K562 (cell line): ENCODE results near the gene PIK3AP1. TPM values are rescaled to one million over a fixed set of nuclear protein-coding genes. Genes with fewer than 3 reads are reported as not detected.

Experiments
- GTF2E2 ChIP-seq: fragments of 200-800 bp; sonication (Bioruptor generic); IDR thresholded peaks from 2 replicates; pipeline ENCODE4 v1.6.1; 2016; ENCODE audit warnings: missing genetic modification characterization, missing compliant biosample characterization
- KHSRP ChIP-seq: fragments of 450-650 bp; IDR thresholded peaks from 2 replicates; pipeline ENCODE4 v1.6.1; 2017
- MNT ChIP-seq, 2 experiments: fragments of 450-650 bp; conservative IDR thresholded peaks; 2 replicates each; pipeline ENCODE4 v1.6.1; 2017; ENCODE audit warnings: mild to moderate bottlenecking in 2 of 2, moderate library complexity in 2 of 2
- PHF21A ChIP-seq: fragments of 450-650 bp; IDR thresholded peaks from 2 replicates; pipeline ENCODE4 v1.6.1; 2017; ENCODE audit warnings: low read depth, borderline replicate concordance
- SMAD1 ChIP-seq: fragments of 150-350 bp; IDR thresholded peaks from 2 replicates; pipeline ENCODE4 v1.6.1; 2014; ENCODE audit warnings: low read length, low read depth; ENCODE audit not compliant: partially characterized antibody
- TBP ChIP-seq: optimal IDR thresholded peaks from 2 replicates; pipeline ENCODE3; 2011; ENCODE audit warnings: low read depth, low read length, improper control_type of control experiment
- polyA plus RNA-seq, 8 experiments: library from polyadenylated mRNA; depleted of rRNA in 4 of 8; stranded (reverse) in 5 of 8; unstranded in 3 of 8; fragments of >200 nt; fragmentation: Nextera tagmentation in 2 of 8; fragmentation: Illumina TruSeq in 1 of 8; extraction: Ambion mirVana in 2 of 8; extraction: Trizol in 1 of 8; gene quantifications; 2 replicates each; pipeline versions ENCODE4 v1.2.1 to v1.2.3, GENCODE V29; 2011 to 2014; ENCODE audit warnings: inconsistent platforms in 1 of 8, missing spikeins in 1 of 8
- total RNA-seq, 7 experiments: library from RNA; depleted of rRNA in 6 of 7; stranded (reverse); fragments of >200 nt in 6 of 7; fragmentation: Illumina TruSeq in 2 of 7; extraction: Trizol in 2 of 7; gene quantifications; 2 replicates each; pipeline versions ENCODE4 v1.2.1 to v1.2.3, GENCODE V29; 2011 to 2021; ENCODE audit warnings: low replicate concordance in 1 of 7
- TF ChIP-seq, protein P1 (sequence below): sonication (generic); formaldehyde crosslinking; IDR thresholded peaks from 2 replicates; pipeline ENCODE4 v1.8.1; 2023; ENCODE audit warnings: mild to moderate bottlenecking, missing genetic modification reagents
- TF ChIP-seq, protein P2 (sequence below): fragments of 250-450 bp; sonication (Bioruptor Pico); IDR thresholded peaks from 2 replicates; pipeline ENCODE4 v1.8.0; 2021; ENCODE audit warnings: moderate library complexity, mild to moderate bottlenecking, inconsistent platforms
- TF ChIP-seq, protein P3 (sequence below): sonication (generic); formaldehyde crosslinking; IDR thresholded peaks from 2 replicates; pipeline ENCODE4 v1.8.0; 2023; ENCODE audit warnings: mild to moderate bottlenecking, missing genetic modification reagents

Gene PIK3AP1
- total and polyA plus RNA-seq, 9 of the 15 experiments (the other 6 are each of a cell fraction or from before 2014, with no cell fraction given): 0.20 to 2.4 (median 1.4) TPM

DNA sequence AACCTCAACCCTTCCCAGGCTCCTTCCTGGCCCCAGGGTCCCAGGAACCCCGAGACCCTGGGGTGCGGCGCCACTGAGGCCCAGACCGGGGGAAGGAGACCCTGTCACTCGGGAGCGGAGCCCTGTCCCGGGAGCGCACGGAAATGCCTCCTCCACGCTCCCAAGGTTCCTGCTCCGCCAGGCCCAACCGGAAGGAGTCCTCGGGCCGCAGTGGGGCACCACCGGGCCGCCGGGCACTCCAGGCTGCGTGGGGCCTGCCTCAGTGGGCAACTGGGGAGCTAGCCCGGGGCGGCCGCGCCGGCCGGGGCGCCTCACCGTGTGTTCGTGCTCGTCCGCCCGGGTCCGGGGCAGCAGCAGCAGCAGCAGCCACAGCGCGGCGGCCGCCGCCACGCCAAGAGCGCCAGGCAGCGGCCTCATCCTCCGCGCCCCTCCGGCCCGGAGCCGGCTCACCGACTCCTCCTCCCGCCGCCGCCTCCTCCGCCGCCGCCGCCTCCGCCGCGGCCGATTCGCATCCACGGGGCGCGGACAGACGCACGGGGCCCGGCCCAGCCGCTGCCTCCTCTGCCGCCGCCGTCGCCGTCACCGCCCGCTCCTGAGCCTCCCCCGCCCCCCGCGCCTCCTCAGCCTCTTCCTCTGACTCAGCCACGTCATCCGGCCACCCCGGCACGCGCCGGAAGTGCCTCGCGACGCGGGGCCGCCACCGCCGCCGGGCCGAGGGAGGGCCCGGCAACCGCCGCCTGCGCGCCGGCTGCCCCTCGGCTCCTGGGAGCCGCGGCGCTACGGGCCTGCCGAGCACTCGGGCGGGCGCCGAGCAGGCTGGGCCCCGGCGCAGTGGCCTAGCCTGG lies 133.7 kb downstream of the PIK3AP1 start, which contains the start of gene TM9SF3 (continued):
- TF ChIP-seq MNT (conservative IDR thresholded peaks at IDR 0.05) (peak in 1 of 2 experiments; percentile 53; a peak in 2 of 4 replicates), PHF21A (no peak), TBP (peak; percentile 33), KHSRP (no peak), SMAD1 (peak; percentile 19), GTF2E2 (tag) (peak; percentile 62; the same call in 1 of the 2 replicates)
- TF ChIP-seq, protein P1, sequence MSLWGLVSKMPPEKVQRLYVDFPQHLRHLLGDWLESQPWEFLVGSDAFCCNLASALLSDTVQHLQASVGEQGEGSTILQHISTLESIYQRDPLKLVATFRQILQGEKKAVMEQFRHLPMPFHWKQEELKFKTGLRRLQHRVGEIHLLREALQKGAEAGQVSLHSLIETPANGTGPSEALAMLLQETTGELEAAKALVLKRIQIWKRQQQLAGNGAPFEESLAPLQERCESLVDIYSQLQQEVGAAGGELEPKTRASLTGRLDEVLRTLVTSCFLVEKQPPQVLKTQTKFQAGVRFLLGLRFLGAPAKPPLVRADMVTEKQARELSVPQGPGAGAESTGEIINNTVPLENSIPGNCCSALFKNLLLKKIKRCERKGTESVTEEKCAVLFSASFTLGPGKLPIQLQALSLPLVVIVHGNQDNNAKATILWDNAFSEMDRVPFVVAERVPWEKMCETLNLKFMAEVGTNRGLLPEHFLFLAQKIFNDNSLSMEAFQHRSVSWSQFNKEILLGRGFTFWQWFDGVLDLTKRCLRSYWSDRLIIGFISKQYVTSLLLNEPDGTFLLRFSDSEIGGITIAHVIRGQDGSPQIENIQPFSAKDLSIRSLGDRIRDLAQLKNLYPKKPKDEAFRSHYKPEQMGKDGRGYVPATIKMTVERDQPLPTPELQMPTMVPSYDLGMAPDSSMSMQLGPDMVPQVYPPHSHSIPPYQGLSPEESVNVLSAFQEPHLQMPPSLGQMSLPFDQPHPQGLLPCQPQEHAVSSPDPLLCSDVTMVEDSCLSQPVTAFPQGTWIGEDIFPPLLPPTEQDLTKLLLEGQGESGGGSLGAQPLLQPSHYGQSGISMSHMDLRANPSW (CRISPR knock-in tag): no peak
- TF ChIP-seq, protein P2, sequence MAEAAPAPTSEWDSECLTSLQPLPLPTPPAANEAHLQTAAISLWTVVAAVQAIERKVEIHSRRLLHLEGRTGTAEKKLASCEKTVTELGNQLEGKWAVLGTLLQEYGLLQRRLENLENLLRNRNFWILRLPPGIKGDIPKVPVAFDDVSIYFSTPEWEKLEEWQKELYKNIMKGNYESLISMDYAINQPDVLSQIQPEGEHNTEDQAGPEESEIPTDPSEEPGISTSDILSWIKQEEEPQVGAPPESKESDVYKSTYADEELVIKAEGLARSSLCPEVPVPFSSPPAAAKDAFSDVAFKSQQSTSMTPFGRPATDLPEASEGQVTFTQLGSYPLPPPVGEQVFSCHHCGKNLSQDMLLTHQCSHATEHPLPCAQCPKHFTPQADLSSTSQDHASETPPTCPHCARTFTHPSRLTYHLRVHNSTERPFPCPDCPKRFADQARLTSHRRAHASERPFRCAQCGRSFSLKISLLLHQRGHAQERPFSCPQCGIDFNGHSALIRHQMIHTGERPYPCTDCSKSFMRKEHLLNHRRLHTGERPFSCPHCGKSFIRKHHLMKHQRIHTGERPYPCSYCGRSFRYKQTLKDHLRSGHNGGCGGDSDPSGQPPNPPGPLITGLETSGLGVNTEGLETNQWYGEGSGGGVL (CRISPR knock-in tag): no peak
- TF ChIP-seq, protein P3, sequence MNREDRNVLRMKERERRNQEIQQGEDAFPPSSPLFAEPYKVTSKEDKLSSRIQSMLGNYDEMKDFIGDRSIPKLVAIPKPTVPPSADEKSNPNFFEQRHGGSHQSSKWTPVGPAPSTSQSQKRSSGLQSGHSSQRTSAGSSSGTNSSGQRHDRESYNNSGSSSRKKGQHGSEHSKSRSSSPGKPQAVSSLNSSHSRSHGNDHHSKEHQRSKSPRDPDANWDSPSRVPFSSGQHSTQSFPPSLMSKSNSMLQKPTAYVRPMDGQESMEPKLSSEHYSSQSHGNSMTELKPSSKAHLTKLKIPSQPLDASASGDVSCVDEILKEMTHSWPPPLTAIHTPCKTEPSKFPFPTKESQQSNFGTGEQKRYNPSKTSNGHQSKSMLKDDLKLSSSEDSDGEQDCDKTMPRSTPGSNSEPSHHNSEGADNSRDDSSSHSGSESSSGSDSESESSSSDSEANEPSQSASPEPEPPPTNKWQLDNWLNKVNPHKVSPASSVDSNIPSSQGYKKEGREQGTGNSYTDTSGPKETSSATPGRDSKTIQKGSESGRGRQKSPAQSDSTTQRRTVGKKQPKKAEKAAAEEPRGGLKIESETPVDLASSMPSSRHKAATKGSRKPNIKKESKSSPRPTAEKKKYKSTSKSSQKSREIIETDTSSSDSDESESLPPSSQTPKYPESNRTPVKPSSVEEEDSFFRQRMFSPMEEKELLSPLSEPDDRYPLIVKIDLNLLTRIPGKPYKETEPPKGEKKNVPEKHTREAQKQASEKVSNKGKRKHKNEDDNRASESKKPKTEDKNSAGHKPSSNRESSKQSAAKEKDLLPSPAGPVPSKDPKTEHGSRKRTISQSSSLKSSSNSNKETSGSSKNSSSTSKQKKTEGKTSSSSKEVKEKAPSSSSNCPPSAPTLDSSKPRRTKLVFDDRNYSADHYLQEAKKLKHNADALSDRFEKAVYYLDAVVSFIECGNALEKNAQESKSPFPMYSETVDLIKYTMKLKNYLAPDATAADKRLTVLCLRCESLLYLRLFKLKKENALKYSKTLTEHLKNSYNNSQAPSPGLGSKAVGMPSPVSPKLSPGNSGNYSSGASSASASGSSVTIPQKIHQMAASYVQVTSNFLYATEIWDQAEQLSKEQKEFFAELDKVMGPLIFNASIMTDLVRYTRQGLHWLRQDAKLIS (CRISPR knock-in tag): peak; percentile 86; the same call in 1 of the 2 replicates
